ENCODE results near the gene ABO.

DNA sequence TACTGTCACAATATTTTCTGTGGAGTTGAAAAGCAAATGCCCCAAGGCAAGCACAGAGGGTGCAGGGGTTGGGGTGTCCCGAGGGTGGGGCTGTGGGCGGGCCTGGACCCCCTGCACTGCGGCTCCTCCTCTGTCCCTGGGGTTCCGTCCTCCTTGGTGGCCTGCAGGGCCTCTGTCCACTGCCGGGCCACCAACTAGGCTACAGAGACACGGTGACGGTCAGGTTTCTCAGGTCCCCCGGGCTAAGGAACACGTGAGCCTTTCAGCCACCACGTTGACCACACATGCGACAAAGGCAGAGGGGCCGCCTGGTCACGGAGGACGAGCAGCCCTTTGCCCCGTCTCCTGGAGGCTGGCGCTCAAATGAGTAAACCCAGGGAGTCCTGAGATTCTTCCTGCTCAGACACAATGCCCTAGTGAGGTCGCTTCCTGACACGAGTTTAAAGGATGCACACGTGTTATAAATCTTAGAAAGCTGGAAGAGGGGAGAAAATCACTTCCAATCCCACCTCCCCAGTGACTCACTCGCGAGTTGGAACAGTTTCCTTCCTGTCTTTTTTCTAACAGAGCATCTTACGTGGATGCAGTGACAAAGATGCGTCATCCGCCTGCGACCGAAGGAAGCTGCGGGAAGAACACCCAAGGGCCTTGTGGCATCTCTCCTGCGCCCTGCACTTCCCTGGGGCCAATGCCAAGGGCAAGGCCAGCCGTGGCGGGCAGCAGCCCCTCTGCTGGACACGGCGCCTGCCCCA is 41.1 kb downstream of the ABO start:
- TF ChIP-seq, protein P1, sequence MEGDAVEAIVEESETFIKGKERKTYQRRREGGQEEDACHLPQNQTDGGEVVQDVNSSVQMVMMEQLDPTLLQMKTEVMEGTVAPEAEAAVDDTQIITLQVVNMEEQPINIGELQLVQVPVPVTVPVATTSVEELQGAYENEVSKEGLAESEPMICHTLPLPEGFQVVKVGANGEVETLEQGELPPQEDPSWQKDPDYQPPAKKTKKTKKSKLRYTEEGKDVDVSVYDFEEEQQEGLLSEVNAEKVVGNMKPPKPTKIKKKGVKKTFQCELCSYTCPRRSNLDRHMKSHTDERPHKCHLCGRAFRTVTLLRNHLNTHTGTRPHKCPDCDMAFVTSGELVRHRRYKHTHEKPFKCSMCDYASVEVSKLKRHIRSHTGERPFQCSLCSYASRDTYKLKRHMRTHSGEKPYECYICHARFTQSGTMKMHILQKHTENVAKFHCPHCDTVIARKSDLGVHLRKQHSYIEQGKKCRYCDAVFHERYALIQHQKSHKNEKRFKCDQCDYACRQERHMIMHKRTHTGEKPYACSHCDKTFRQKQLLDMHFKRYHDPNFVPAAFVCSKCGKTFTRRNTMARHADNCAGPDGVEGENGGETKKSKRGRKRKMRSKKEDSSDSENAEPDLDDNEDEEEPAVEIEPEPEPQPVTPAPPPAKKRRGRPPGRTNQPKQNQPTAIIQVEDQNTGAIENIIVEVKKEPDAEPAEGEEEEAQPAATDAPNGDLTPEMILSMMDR (IDR thresholded peaks at IDR 0.05; ENCODE audit: insufficient read depth, low read length, poor library complexity, severe bottlenecking) = no peak
- TF ChIP-seq EZH2phosphoT487 (conservative IDR thresholded peaks at IDR 0.05; ENCODE audit: low read length) = no peak
